B cell (primary cell): ENCODE measurements around the gene YOD1. TPM values are rescaled to one million over a fixed set of nuclear protein-coding genes. Genes with fewer than 3 reads are reported as not detected.

Experiments used
- ATAC-seq: fragments of 200-7000 bp; cut with Tn5 transposase; one replicate; pipeline ENCODE4 v1.10.0; 2021; ENCODE audit warnings: low read depth, mild to moderate bottlenecking, moderate number of reproducible peaks, moderate library complexity
- CTCF ChIA-PET: fragments of 350-600 bp; sonication (Branson Sonifier 250); formaldehyde crosslinking; loops from one replicate; lab custom pipeline; 2021; ENCODE audit warnings: antibody characterized with exemption, inconsistent platforms; lab: Charles Lee
- POLR2A ChIA-PET: fragments of 350-600 bp; sonication (Branson Sonifier 250); formaldehyde crosslinking; loops from one replicate; lab custom pipeline; 2021; ENCODE audit warnings: antibody characterized with exemption; lab: Charles Lee
- DNase-seq: peaks from one replicate; pipeline ENCODE4 v3.0.0; 2013
- H2AFZ ChIP-seq: 2 replicates; pipeline ENCODE4 v1.6.1; 2012; ENCODE audit warnings: mild to moderate bottlenecking, low read depth, low read length; ENCODE audit not compliant: insufficient read depth, poor library complexity, severe bottlenecking
- H3K27ac ChIP-seq, 2 donors: 1 replicate in 1 of 2; 2 replicates in 1 of 2; pipeline ENCODE4 v1.5.1; 2012 to 2013; ENCODE audit warnings: low read length in 2 of 2, mild to moderate bottlenecking in 2 of 2, moderate library complexity in 1 of 2
- H3K27me3 ChIP-seq, 4 experiments: fragments of 200-600 bp in 1 of 4; sonication (generic) in 1 of 4; replicated peaks in 1 of 4; 1 replicate in 2 of 4; 2 replicates in 2 of 4; pipeline versions ENCODE4 v1.6.1 to v1.7.0; 2013 to 2016; ENCODE audit warnings: low read length in 3 of 4, mild to moderate bottlenecking in 2 of 4, mixed read lengths in 1 of 4, moderate library complexity in 1 of 4; ENCODE audit not compliant: insufficient read depth in 4 of 4, control insufficient read depth in 3 of 4; ENCODE audit errors: control extremely low read depth in 1 of 4
- H3K36me3 ChIP-seq, 2 experiments: replicated peaks in 1 of 2; 1 replicate in 1 of 2; 2 replicates in 1 of 2; pipeline versions ENCODE4 v1.6.1 to v1.7.1; 2013; ENCODE audit warnings: low read length in 1 of 2; ENCODE audit not compliant: insufficient read depth in 2 of 2, control insufficient read depth in 1 of 2; ENCODE audit errors: control extremely low read depth in 1 of 2, extremely low read depth in 1 of 2
- H3K4me1 ChIP-seq, 2 donors: fragments of 200-600 bp in 1 of 2; sonication (generic) in 1 of 2; 1 replicate in 1 of 2; 2 replicates in 1 of 2; pipeline versions ENCODE4 v1.5.1 to v1.6.1; 2013 to 2017; ENCODE audit warnings: low read length in 2 of 2; ENCODE audit not compliant: control insufficient read depth in 2 of 2, insufficient read depth in 2 of 2
- H3K4me2 ChIP-seq: replicated peaks from 2 replicates; pipeline ENCODE3; 2012; ENCODE audit warnings: mild to moderate bottlenecking, low read depth, low read length; ENCODE audit not compliant: poor library complexity, severe bottlenecking
- H3K4me3 ChIP-seq, 5 experiments: fragments of 200-600 bp in 1 of 5; sonication (generic) in 1 of 5; 1 replicate in 3 of 5; 2 replicates in 2 of 5; pipeline versions ENCODE4 v1.5.1 to v1.7.0; 2011 to 2016; ENCODE audit warnings: low read length in 4 of 5, mild to moderate bottlenecking in 4 of 5, low read depth in 2 of 5, control low read depth in 1 of 5, moderate library complexity in 1 of 5; ENCODE audit not compliant: insufficient read depth in 1 of 5; ENCODE audit errors: control extremely low read depth in 1 of 5, extremely low read depth in 1 of 5
- H3K79me2 ChIP-seq: fragments of 200-600 bp; sonication (generic); one replicate; pipeline ENCODE4 v1.6.0; 2016; ENCODE audit warnings: low read length; ENCODE audit not compliant: control insufficient read depth, insufficient read depth
- H3K9ac ChIP-seq: fragments of 200-600 bp; sonication (generic); 2 replicates; pipeline ENCODE4 v1.6.1; 2017; ENCODE audit warnings: mild to moderate bottlenecking, low read length, moderate library complexity
- H3K9me3 ChIP-seq, 3 donors: one replicate each; pipeline versions ENCODE4 v1.6.1 to v1.7.1; 2013; ENCODE audit warnings: low read length in 2 of 3; ENCODE audit not compliant: control insufficient read depth in 2 of 3, insufficient read depth in 1 of 3; ENCODE audit errors: control extremely low read depth in 1 of 3
- H4K20me1 ChIP-seq: 2 replicates; pipeline ENCODE4 v1.6.0; 2012; ENCODE audit warnings: mild to moderate bottlenecking, low read length; ENCODE audit not compliant: insufficient read depth, control insufficient read depth, poor library complexity, severe bottlenecking
- H3K27ac Mint-ChIP-seq: one replicate; pipeline ENCODE4 v1.8.0; 2021; ENCODE audit warnings: mixed read lengths
- H3K27me3 Mint-ChIP-seq: one replicate; pipeline ENCODE4 v1.8.0; 2021; ENCODE audit warnings: mixed read lengths
- H3K4me1 Mint-ChIP-seq: one replicate; pipeline ENCODE4 v1.8.0; 2021; ENCODE audit warnings: mixed read lengths
- H3K4me3 Mint-ChIP-seq: one replicate; pipeline ENCODE4 v1.8.0; 2021; ENCODE audit warnings: mixed read lengths
- H3K9me3 Mint-ChIP-seq: one replicate; pipeline ENCODE4 v1.8.0; 2022; ENCODE audit warnings: mixed read lengths; ENCODE audit not compliant: insufficient read depth
- EZH2 ChIP-seq: IDR thresholded peaks from 2 replicates; pipeline ENCODE4 v1.6.1; 2012; ENCODE audit warnings: borderline replicate concordance, low read depth, mild to moderate bottlenecking, moderate library complexity, low read length; ENCODE audit not compliant: insufficient read depth, poor library complexity, severe bottlenecking
- WGBS: methylation state at CpG from one replicate; pipeline ENCODE4 v1.1.5; 2013; ENCODE audit warnings: missing lambda C conversion rate; ENCODE audit not compliant: insufficient coverage; 5-methylcytosine and 5-hydroxymethylcytosine counted together
- intact Hi-C: fragments of 100-400 bp; cut with micrococcal nuclease; formaldehyde crosslinking; loops from one replicate; pipeline ENCODE4 v1.10.0; 2022
- polyA plus RNA-seq: library from polyadenylated mRNA; depleted of rRNA; stranded (reverse); fragments of >200 nt; gene quantifications from 2 replicates; pipeline ENCODE4 v1.2.3, GENCODE V29; 2012
- total RNA-seq, 2 donors: library from RNA; stranded (reverse); fragments of 120-200 nt in 1 of 2; gene quantifications; 1 replicate in 1 of 2; 2 replicates in 1 of 2; pipeline versions ENCODE4 v1.2.3 to v1.2.4, GENCODE V29; 2013 to 2022
- TF ChIP-seq, protein P1 (sequence below): fragments of 200-600 bp; IDR thresholded peaks from one replicate; pipeline ENCODE4 v1.8.0; 2022; ENCODE audit warnings: antibody characterized with exemption, mild to moderate bottlenecking

Gene YOD1
- total and polyA plus RNA-seq, 2 donors (not counting 1 experiment from before 2014, with no cell fraction given): 2.3 to 9.4 TPM

DNA sequence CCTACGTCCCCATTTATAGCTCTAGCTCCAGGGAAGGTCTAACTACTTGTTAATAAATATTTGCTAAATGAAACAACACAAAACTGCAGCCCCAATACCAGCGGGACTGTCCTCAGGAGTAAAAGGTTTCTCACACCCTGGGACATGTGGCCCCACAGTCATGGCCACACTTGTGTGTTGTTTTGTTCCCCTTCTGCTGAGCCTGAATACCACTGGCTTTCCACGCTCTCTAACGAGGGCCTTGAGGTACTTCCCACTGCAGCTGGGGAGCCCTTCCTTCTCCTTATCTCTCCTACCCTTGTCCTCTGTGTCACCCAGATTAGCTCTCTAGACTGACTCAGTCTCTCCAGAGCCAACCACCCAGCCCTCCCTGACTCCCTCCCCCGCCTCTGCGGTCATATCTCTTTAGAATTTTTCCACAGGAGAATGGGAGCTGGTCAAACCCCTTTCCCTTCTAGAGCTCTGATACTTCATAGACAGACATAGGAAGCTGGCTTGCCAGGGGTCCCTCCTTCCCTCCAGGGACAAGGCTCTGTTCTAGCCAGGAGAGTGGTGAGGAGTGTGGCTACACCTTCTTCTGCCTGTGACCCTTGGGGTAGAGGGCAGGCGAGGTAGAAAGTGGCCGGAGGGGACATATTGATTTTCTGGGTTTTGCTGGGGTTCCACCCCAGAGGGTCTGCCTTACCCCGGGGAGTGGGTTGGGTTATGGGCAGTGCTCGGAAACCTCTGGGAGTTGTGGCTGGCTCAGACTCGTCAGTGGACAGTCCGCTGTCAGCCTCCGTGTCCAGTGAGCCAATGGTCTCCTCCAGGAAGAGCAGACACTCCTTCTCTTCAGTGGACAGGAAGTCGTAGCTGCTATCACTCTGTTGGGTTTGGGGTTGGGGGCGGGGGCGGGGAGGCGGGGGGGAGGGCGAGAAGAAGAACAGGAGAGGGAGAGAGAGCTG, 26.5 kb downstream of the YOD1 start:
- H3K27ac Mint-ChIP-seq: no peak overlapping the region
- H3K27me3 Mint-ChIP-seq: peaks cover 36% of the 10 kb centered on the region
- ChIA-PET POLR2A (no interaction called here), CTCF (interaction anchor here (0.7 kb wide), 1 partner anchor 30 kb away, joined by 3 read pairs; no protein-coding TSS in a partner anchor)
- no peaks in the 10 kb centered on the region for H3K79me2 ChIP-seq
- no peaks in the 10 kb centered on the region for H3K9me3 ChIP-seq
- H3K4me3 Mint-ChIP-seq: no peak overlapping the region
- no peak overlapping the region for H3K27ac ChIP-seq
- 47% methylated on average over 6 of the region's 18 CpGs for WGBS
- H3K4me1 Mint-ChIP-seq: no peaks in the 10 kb centered on the region
- no peak overlapping the region for H3K4me3 ChIP-seq
- H3K27me3 ChIP-seq: peaks cover 0 to 19% (median 9%) of the 10 kb centered on the region in 4 experiments
- no peaks in the 10 kb centered on the region for H4K20me1 ChIP-seq
- H3K9me3 Mint-ChIP-seq: no peaks in the 10 kb centered on the region
- H2AFZ ChIP-seq: no peak overlapping the region
- no peak for TF ChIP-seq EZH2
- TF ChIP-seq, protein P1, sequence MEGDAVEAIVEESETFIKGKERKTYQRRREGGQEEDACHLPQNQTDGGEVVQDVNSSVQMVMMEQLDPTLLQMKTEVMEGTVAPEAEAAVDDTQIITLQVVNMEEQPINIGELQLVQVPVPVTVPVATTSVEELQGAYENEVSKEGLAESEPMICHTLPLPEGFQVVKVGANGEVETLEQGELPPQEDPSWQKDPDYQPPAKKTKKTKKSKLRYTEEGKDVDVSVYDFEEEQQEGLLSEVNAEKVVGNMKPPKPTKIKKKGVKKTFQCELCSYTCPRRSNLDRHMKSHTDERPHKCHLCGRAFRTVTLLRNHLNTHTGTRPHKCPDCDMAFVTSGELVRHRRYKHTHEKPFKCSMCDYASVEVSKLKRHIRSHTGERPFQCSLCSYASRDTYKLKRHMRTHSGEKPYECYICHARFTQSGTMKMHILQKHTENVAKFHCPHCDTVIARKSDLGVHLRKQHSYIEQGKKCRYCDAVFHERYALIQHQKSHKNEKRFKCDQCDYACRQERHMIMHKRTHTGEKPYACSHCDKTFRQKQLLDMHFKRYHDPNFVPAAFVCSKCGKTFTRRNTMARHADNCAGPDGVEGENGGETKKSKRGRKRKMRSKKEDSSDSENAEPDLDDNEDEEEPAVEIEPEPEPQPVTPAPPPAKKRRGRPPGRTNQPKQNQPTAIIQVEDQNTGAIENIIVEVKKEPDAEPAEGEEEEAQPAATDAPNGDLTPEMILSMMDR: no peak
- no peak overlapping the region for H3K9ac ChIP-seq
- no peak for DNase-seq
- no peak overlapping the region for H3K4me2 ChIP-seq
- no peak for ATAC-seq
- no peaks in the 10 kb centered on the region for H3K4me1 ChIP-seq
- intact Hi-C loops: no loop called here
- no peaks in the 10 kb centered on the region for H3K36me3 ChIP-seq
